Stimulated activated CD4-positive, alpha-beta T cell treated with anti-CD3 and anti-CD28 coated beads, Interleukin-2, amount 100 ng/mL, for 24 hours (primary cell): Measurements from ENCODE around the gene CNTN6.

Source experiments
- DNase-seq, 2 donors: peaks; one replicate each; pipeline ENCODE4 v3.0.0-alpha.2; 2020

The CNTN6 gene

GRCh38 chr3:1092771-1093170 is at the start of gene CNTN6:
Gene CNTN6, plus strand, starts transcription at chr3:1093024. Its CDS starts 54,985 bp downstream, at chr3:1148009.
- no peak for DNase-seq

- no peak for DNase-seq
These were observed 44.3 kb upstream of the CNTN6 start for GRCh38 chr3:1048558-1048957.

GRCh38 chr3:1055870-1056269 is 37.0 kb upstream of the CNTN6 start:
- no peak for DNase-seq

- DNase-seq: no peak
These were observed 36.1 kb upstream of the CNTN6 start for GRCh38 chr3:1056744-1057143.

- no peak for DNase-seq
These were observed 35.4 kb upstream of the CNTN6 start for GRCh38 chr3:1057436-1057835.

DNA sequence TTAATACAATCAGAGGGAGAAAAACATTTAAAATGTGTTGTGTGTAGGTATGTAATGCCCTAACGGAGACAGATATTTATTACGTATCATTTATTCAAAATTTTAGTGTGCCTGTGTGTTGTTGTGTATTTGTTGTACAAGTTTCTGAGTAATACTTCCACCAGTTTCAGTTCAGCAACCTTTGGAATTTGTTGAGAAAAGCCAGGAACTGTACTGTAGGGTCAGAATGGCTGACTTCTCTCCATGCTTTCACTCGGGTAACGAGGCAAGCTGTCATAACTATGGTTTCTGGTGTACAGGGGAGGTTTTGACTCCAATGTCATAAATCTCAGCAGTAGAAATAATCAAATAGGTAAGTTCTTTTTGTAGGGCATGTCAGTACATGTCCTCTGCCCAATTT is 23.8 kb upstream of the CNTN6 start:
- no peak for DNase-seq

- DNase-seq: no peak
These were observed 20.8 kb upstream of the CNTN6 start for GRCh38 chr3:1072041-1072440.

DNA sequence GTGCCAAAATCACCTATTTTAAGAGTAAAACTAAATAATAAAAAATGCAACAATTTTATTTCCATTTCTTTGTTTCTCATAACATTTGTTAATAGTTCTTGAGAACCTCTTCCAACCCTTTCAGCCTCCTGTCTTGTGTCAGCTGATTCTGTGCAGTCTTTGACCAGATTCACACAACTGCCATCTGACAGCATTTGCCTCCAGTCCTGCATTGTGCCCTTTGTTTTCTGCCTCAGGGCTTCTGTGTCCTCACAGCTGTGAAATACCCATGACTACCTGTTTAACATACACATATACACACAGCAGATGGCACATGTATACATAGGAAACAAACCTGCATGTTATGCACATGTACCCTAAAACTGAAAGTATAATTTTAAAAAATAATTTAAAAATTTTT is 13.2 kb upstream of the CNTN6 start:
- no peak for DNase-seq

- peak in 1 of 2 donors; percentile 5 for DNase-seq
These were observed 10.7 kb upstream of the CNTN6 start for GRCh38 chr3:1082108-1082507.

GRCh38 chr3:1087066-1087560 is 5.7 kb upstream of the CNTN6 start:
- no peak for DNase-seq

DNA sequence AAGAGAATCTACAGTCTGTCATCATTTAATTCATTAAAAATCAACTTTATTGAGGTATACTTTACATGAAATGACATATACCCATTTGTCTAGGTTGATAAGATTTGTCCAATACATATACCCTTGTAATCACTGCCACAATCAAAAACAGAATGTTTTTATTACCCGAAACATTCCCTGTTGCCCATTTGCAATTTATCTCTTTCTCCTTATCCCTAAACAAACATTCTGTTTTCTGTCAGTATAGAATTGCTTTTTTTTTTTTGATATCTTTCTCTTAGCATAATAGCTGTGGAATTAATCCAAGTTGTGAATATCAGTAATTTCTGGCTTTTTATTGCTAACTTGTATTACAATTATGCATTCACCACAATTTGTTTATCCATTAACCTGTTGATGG is 4.3 kb upstream of the CNTN6 start:
- no peak for DNase-seq

DNA sequence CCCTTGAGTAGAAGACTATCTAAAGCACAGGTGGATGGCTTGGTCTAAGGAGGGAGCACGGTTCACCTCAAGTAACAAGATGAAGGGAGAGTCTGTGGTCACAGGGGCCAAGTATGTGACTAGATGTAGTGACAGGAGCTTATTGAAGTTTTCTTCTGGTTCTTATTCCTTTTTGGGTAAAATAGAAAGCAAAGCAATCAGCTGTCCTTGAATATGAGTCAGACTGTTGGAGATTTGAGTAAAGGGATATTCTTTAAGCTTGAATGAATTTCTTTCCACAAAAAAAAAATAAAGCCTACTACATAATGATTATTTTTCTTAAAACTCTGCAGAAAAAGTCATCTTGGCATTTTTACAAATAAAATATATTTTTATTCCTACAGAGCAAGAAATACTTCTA is 1.5 kb upstream of the CNTN6 start:
- no peak for DNase-seq

DNA sequence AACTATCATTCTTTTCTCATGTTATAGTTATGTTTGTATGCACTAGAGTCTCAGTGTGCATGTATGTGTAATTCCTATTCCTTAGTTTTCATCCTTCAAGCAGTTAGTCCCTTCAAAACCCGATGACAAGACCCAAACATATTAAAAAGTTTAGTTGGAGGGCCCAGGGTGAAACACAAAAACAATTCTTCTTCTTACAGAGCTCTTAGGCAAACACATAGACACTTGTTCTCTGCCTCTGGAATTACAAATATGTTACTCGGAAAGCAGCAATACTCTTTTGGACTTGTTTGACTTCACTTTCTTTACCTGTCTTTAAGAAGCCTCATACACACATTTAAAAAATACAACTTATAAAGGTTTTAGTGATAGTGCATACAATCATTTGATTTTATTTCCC is 763 bp upstream of the CNTN6 start:
- DNase-seq: no peak

DNA sequence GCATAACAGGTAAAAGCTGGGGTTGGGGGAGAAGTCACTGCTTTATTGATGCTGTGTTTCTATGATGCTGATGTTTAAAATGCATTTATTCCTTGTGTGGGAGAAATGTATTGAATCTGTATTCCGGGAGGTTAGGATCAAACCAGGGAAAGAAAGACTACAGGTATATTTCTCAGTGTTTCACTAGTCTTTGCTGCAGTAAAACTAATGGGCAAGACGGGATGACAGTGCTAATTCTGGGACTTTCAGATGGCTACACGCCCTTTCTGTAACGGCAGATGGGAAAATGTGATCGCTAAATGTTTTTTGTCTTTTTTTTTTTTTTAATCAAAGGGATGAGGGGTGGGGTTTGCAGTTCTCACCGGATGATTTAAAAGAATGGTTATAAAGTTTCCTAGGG is 393 bp downstream of the CNTN6 start:
- DNase-seq: no peak

DNA sequence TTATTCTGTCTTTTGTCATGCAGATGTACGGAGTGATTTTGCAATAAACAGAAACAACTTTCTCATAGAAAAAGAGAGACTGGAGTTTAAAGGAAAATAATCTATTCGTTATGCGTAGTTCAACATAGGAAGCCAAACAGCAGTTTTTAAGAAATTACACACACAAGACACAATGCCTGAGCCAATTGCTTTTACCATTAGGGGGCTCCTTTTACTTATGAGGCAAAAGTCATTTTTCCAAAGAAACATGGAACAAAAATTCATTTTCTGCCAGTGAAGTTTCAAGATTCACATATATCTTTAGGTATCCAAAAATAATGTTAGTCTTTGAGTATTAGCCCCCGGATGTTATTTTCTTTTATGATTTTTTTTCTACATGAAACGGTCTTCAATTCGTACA is 10.7 kb downstream of the CNTN6 start:
- no peak for DNase-seq

DNA sequence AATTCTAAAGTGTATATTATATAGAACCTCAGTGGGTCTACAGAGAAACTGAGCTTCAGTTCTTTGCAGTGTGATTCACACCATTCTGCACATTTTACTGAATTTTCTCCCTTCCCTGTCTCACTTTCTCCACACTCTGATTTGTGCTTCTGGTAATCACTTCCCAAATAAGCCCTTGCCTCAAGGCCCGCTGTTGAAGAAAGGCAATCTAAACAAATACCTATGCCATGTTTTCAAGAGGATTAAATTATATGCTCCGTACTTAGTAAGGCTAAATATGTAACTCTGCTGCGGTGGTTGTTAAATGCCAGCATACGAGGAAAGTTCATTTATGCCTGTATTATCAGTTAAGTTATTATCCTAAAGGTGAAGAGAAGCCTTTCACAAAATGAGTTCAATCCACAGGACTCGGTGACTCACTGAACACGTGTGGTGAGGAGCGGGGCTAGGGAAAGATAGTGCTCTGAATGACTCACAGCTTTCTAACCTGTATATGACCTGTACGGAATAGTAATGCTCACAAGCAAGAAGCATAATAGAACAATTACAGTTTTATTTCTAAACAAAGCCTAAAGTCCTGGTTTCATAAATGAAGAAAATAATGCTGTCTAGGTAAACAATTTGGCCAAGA is 25.1 kb downstream of the CNTN6 start:
- DNase-seq: no peak

DNA sequence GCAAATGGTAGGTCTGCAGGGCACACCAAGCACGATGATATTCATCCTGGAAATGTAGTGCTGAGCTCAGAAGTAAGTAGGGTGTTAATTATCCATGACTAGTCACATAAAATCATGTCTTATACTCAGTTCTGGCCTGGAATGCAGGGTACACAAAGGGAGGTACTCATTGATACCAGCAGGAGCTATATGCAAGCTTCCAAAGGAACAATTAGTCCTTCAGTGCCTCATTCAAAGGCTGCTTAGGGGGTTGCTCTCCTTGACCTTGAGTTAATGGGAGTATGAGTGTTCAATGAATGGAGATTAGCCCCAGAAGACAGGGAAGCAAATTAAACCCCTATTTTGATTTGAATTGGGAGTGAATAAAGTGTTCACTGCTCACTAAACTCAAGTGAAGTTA is 38.3 kb downstream of the CNTN6 start:
- no peak for DNase-seq

GRCh38 chr3:1135194-1135593 is 42.4 kb downstream of the CNTN6 start:
- DNase-seq: no peak

DNA sequence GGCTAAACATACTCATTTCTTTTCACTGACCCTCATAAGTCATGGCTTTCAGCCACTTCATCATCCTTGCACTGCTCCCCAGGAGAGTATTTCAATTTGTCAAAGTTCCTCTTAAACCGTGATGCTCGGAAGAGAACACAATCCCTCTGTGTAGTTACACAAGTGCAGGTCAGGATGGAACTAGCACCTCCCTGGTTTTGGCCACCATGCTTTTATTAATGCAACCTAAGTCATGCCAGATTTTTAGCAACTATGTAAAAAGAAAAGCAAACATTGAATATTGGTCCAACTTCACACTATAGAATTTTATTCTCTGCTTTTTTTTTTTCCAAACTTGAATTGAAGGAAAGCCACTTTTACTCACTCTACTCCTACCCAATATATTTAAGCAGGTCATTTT is 45.2 kb downstream of the CNTN6 start:
- no peak for DNase-seq

DNA sequence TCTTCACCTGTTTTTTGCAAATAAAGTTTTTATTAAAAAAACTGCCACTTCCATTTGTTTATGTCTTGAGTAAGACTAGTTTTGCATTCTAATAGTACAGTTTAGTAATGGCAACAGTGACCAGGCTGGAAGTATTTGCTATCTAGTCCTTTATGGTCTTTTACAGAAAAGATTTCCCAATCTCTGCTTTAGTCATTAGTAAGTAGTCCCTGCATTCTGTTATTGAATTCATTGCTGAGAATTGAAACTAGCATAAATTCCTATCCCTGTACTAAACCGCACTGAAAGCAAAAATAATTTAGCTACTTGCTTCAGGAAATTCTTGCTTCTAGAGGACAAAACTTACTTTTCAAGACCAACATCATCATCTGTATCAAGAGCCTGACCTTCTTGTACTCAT is 46.2 kb downstream of the CNTN6 start:
- DNase-seq: no peak

DNA sequence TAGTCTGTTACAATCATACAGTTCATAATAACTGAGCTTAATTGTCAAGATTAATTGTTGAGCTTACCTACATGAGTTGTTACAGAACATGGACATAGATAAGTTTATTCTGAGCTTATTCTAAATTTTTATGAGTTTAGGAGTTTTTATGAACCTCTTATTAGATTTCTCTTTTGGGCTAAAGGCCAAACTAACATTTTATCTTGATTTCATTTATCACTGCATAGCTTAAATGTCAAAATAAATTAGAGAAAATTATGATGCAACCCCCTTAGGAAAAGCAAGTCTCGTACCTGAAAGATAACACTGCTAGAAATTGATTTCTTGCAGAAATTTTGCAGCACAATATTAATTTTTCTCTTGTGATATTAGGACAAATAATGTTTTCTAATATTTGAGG is 54.5 kb downstream of the CNTN6 start:
- DNase-seq: no peak

- no peak for DNase-seq
These were observed 55.0 kb downstream of the CNTN6 start for GRCh38 chr3:1147819-1148218.

GRCh38 chr3:1164101-1164500 is 71.3 kb downstream of the CNTN6 start:
- no peak for DNase-seq

GRCh38 chr3:1171320-1171719 is 78.5 kb downstream of the CNTN6 start:
- no peak for DNase-seq

DNA sequence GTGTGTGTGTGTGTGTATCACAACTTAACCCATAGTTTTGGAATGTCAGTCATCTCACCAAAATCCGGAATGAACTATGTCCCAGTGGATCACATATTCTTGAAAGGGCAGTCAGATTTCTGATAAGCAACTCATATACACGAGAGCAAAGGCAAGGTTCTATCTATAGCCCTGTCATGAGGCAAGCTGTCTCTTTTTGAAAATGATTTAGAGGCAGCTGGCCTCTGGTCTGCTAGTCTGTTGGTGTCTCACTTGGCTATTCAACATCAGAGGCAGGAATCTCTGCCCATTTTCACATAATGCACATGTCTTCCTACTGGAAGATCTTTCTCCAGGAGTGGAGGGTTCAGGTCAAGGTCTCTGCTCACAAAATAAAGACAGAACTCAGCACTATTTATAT is 79.8 kb downstream of the CNTN6 start:
- DNase-seq: no peak

GRCh38 chr3:1179146-1179545 is 86.3 kb downstream of the CNTN6 start:
- DNase-seq: no peak
